ENCODE results near the gene PDE1A. TPM values are rescaled to one million over a fixed set of nuclear protein-coding genes. Genes with fewer than 3 reads are reported as not detected.

PDE1A gene
- total RNA-seq, 1 donor: 0.27 TPM

Small RNA genes within 50 kb of the gene (small RNA-seq; reads per million reads assigned to genes)
- gene RN7SL267P: not detected
